AG09309 (cell line): ENCODE results near the gene CGNL1.

Experiments
- DNase-seq: peaks from one replicate; pipeline ENCODE4 v3.0.0-alpha.2; 2010; ENCODE audit warnings: low read depth
- H3K4me3 ChIP-seq: 2 replicates; pipeline ENCODE4 v1.5.1; 2011; ENCODE audit warnings: mild to moderate bottlenecking, low read depth, low read length, moderate library complexity; ENCODE audit not compliant: control insufficient read depth
- TF ChIP-seq, protein P1 (sequence below): IDR thresholded peaks from 2 replicates; pipeline ENCODE4 v1.5.1; 2011; ENCODE audit warnings: mild to moderate bottlenecking, low read depth, low read length, inconsistent platforms; ENCODE audit not compliant: insufficient read depth, control insufficient read depth; ENCODE audit errors: missing control alignments

The CGNL1 gene

DNA sequence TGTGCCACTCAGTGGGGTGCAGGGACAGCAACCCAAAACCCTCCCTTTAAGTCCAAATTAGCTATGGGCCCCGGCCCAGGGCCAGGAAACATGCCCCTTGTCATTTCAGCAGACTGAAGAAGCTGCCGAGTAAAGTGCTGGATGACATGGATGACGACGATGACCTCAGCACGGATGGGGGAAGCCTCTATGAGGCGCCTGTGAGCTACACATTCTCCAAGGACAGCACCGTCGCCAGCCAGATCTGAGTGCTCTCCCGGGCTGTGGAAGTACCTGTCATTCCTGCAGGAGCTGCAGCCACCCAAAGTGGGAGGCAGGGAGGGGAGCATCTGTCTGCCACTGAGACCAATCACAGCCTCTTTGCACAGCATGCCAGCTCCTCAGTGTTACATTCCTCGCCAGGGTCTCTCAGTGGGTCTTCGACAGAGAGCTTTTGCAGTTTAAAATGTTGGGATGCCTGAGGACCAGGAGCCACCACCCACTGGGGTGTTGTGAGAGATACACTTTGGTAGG is 171.0 kb downstream of the CGNL1 start:
- TF ChIP-seq, protein P1, sequence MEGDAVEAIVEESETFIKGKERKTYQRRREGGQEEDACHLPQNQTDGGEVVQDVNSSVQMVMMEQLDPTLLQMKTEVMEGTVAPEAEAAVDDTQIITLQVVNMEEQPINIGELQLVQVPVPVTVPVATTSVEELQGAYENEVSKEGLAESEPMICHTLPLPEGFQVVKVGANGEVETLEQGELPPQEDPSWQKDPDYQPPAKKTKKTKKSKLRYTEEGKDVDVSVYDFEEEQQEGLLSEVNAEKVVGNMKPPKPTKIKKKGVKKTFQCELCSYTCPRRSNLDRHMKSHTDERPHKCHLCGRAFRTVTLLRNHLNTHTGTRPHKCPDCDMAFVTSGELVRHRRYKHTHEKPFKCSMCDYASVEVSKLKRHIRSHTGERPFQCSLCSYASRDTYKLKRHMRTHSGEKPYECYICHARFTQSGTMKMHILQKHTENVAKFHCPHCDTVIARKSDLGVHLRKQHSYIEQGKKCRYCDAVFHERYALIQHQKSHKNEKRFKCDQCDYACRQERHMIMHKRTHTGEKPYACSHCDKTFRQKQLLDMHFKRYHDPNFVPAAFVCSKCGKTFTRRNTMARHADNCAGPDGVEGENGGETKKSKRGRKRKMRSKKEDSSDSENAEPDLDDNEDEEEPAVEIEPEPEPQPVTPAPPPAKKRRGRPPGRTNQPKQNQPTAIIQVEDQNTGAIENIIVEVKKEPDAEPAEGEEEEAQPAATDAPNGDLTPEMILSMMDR = no peak
- no peak overlapping the region for H3K4me3 ChIP-seq
- DNase-seq = no peak

- TF ChIP-seq, protein P1 = no peak
- no peak for DNase-seq
- no peak overlapping the region for H3K4me3 ChIP-seq
Measured at GRCh38 chr15:57548351-57548750, 172.0 kb downstream of the CGNL1 start.

- DNase-seq = no peak
- no peak overlapping the region for H3K4me3 ChIP-seq
- TF ChIP-seq, protein P1 = no peak
Measured at GRCh38 chr15:57548835-57549234, 172.5 kb downstream of the CGNL1 start.

DNA sequence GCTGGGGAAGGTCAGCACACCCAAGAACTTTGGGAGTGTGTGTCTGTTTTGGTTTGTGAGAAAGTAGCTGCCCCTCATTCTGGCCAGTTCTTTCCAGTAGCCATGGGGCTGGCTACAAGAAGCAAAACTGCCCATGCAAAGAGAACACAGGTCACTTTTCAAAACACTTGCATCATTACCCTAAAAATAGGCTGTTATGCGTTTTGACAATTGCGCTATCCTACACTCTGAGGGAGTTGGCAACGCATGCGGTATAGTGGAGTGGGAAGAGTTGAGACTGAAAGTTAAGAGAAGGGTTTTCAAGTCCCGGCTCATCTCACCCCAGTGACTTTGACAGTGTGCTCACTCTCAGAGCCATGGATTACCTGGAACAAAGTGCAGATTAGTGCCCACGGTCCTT is 173.6 kb downstream of the CGNL1 start:
- H3K4me3 ChIP-seq = no peak overlapping the region
- TF ChIP-seq, protein P1 = no peak

DNA sequence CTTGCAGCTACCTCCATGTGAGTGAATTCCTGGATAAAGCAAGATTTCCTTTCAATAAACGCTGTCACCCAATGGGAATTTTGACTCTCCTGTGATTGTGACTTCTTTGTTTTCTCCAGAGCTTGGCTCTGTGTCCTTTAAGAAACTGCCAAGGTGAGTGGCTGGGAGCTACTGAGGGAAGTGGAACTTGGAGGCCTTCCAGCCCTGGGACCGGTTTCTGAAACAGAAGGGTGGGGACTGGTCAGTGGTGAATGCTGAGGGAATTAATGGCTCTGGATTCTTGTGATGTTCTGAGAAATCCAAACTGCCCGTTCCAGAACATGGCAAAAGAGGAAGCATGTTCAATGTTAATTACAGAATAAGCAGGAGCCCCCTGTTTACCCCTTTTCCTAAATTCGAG is 174.3 kb downstream of the CGNL1 start:
- TF ChIP-seq, protein P1 = no peak
- no peak for DNase-seq
- no peak overlapping the region for H3K4me3 ChIP-seq

More for the DNA sequence above, 173.6 kb downstream of the CGNL1 start:
- DNase-seq = no peak

DNA sequence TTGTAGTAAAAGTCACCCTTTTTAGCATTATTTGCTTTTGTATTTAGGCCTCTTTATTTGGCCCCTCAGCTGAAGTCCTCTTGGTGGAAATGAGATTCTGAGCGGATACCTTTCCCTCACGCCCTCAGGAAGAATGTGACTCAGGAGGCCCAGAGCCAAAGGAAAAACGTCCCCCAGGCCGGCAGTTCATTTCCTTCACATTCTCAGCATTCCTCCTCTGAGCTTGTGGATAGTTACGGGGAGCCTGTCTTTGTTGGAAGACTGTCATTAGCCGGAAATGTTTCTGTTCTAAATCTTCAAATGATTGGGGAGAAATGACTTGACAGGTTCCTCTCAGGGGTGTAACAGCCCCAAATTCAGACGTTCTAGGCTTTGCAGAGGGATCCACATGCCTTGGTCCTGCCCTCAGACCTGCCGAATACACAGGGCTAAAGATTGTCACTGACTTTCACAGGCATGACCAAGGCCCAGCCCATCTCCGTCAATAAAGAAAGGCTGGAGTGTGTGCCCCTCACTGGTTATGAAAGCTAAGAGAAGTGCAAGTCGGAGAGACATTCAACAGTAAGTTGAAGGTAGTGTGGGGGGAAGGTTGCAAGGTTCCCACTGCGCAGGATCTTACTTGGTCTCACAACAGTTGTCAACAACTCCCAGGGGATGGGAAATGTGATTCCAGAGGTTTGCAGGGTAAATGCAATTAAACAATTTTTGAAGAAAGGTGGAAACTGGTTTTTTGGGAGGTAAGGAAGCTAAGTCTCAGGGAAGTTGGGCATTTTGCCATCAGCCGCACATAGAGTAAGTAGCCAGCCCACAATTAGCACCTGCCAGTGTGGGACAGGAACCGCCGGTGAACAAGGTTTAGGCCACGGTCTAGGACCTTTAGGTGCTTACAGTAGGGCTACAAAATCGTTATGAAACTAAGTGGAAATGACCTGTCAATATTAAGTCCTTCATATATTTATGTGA is 175.7 kb downstream of the CGNL1 start:
- no peak overlapping the region for H3K4me3 ChIP-seq
- DNase-seq = no peak
- TF ChIP-seq, protein P1 = no peak
